Stimulated activated CD8-positive, alpha-beta memory T cell treated with anti-CD3 and anti-CD28 coated beads, Interleukin-4, amount 100 ng/mL, for 4 hours (primary cell): ENCODE results near the gene ELP6.

Experiments
- DNase-seq, 2 donors: peaks; one replicate each; pipeline ENCODE4 v3.0.0-alpha.2; 2020; ENCODE audit warnings: low read depth in 2 of 2, low spot score in 1 of 2

ELP6 gene, protein sequence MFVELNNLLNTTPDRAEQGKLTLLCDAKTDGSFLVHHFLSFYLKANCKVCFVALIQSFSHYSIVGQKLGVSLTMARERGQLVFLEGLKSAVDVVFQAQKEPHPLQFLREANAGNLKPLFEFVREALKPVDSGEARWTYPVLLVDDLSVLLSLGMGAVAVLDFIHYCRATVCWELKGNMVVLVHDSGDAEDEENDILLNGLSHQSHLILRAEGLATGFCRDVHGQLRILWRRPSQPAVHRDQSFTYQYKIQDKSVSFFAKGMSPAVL

DNA sequence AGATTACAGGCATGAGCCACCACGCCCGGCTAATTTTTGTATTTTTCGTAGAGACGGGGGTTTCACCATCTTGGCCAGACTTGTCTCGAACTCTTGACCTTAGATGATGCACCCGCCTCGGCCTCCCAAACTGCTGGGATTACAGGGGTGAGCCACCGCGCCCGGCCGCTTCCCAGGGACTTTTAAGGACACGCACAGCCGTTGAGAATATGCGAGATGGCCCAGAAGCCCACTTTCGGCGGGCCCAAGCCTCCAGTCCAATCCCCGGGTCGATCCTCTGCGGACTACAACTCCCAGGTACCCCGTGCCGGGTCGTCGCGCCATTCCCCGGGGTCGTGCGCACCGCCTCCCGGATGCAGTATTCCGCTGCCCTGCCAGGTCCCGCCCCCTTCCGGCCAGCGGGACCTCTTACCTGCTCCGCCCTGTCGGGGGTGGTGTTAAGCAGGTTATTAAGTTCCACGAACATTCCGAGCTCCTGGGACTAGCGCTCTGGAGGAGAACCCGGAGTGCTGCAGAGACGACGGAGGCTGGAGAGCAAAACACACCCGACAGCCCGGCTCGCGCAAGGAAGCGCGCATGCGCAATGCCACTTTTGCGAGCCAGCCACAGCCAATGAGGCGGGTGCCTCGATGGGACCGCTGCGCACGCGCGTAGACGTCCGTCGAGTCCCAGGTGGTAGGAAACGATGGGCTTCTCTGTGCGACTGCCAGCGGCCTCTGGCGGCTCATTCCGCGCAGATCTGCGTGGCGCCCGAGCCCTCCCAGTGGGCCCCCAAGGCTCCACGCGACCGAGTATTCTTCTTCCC lies at the start of gene ELP6:
Gene ELP6, minus strand, starts transcription at position 588 of the 805 bp plus-strand sequence. Its CDS starts 122 bp downstream, at position 466.
- DNase-seq = peak; percentile 93

DNA sequence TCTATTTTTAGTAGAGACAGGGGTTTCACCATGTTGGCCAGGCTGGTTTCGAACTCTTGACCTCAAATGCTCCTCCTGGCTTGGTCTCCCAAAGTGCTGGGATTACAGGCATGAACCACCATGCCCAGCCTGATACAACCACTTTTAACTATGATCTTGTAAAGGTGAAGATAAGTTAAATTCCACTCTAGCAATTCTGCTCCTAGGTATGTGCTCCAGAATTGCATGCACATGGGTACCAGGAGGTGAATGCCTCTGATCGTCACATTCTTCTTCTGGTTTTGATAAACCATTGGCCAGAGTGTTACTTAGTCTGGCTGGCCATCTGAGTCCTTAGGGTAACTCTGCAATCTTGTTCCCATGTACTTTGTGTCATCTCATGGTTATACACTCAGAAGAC lies 42.8 kb upstream of the ELP6 start:
- DNase-seq = no peak

DNA sequence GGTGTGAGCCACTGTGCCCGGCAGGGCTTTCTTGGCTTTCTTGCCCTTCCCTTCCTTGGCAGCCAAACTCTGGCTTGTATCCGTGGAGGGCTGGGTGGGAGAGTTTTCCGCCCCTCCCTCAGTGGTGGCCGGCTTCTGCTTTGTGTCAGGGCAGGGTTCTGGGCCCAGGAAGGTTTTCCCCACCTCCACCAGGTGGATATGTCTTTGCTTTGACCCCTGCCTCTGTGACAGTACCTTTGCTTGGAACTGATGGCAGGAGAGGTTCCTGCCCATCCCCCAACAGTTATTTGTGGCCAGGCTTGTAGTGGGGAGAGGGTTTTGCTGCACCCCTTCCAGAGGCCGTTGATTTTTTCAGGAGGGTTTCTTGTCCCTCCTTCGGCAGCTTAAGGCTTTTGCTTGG lies 40.8 kb upstream of the ELP6 start:
- DNase-seq = no peak

GRCh38 chr3:47553407-47553806 lies 39.9 kb upstream of the ELP6 start:
- no peak for DNase-seq

DNA sequence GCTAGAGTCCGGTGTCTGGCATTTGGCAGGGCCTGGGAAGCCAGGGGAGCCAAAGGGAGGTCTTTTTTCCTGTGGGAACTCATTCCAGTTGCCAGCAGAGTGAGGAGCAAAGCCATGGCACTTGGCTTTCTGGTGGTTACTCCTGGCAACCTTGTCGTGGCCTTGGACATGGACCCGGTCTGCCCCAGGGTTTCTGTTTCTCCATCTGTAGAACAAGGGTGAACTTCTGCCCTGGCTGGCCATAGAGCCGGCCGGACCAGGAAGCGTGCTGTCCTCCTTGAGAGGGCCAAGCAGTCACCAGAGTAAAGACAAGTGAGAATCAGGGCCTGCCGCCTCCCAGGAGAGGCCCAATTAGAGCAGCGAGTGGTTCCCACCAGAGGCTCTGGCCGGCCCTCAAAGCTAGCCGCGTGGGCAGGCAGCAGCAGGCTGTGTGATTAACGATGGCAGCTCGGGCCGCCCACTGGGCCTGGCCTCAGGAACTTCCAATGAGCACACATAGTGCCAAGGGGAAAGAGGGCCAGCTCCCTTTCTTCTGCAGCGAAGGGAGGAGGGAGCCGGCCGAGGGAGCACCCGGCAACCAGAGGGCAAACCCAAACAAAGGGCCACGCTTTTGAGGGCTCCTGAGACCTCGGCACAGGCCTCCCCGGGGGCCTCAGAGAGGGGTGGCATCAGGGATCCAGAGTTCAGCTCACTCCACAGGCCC lies 29.1 kb upstream of the ELP6 start:
- DNase-seq = no peak

DNA sequence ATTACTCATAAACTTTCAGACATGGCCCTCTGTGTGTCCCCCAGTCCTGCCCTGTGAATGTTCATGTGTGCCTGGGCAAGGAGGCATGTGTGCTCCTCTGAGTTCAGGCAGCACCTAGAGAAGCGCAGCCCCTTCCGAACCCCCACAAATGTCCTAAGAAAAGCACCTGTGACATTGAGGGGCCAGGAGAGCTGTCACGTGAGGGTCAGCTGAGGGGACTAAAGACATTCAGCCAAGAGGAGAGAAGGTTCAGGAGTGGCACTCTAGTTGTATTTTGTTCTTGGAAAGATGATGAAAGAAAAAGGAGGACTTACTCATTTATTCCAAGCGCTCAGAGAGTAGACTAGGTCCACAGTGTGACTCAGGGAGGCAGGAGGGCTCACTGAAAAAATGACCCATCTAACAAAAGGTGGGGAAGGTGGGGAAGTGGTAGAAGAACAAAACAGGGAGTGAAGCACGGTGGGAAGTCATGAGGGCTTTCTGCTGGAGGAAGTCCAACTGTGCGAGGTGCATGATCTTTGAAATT lies 28.1 kb upstream of the ELP6 start:
- no peak for DNase-seq

- DNase-seq = no peak
Observed at GRCh38 chr3:47540281-47540680, 26.8 kb upstream of the ELP6 start.

DNA sequence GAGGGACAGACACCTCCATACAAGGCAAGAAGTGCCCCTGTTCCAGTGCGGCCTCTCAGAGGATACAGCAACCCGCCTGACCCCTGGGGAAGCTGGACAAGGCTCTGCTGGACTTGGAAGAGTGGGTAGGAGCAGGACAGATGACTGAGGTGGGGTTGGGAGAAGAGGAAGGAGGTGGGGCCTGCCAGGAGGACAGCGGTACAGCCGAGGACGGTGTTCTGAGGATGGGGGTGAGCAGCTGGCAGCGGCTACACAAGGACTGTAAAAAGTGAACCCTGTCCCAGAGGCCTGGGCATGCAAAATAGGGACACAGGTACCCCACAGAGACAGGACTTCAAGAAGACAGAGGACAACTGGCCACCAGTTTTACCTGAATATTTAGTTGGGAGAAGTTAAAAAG lies 23.5 kb upstream of the ELP6 start:
- DNase-seq = no peak

- no peak for DNase-seq
Observed at GRCh38 chr3:47536221-47536891, 22.8 kb upstream of the ELP6 start.

- no peak for DNase-seq
Observed at GRCh38 chr3:47533996-47534454, 20.5 kb upstream of the ELP6 start.

DNA sequence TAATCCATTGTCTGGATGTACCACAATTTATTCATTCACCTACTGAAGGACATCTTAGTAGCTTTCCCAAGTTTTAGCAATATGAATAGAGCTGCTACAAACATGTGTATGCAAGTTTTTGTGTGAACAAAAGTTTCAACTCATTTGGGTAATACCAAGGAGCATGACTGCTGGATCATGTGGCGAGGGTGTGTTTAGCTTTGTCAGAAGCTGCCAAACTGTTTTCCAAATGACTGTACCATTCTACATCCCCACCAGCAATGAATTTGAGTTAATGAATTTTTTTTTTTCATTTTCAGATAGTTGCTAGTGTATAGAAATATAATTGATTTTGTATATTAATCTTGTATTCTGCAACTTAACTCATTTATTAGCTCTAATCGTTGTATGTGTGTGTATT lies 20.0 kb upstream of the ELP6 start:
- DNase-seq = no peak

- no peak for DNase-seq
Observed at GRCh38 chr3:47527952-47528725, 14.6 kb upstream of the ELP6 start.

DNA sequence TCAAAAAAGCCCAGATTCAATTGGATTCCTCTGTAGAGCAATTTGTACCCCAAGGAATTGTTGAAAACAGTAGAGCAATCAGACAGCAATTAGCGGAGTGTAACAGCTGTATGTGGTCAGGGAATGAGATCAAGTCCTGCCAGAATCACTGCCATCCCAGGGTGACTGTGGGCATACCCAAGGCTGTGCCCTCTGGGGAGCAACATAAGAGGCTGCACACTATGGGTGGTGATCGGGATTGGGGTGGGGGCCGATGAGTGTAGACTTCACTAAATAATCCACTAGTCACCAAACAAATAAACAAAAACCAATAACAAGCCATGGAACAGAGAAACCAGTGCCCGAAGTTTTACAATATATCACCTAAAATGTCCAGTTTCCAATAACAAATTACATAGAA lies 12.1 kb upstream of the ELP6 start:
- DNase-seq = no peak

DNA sequence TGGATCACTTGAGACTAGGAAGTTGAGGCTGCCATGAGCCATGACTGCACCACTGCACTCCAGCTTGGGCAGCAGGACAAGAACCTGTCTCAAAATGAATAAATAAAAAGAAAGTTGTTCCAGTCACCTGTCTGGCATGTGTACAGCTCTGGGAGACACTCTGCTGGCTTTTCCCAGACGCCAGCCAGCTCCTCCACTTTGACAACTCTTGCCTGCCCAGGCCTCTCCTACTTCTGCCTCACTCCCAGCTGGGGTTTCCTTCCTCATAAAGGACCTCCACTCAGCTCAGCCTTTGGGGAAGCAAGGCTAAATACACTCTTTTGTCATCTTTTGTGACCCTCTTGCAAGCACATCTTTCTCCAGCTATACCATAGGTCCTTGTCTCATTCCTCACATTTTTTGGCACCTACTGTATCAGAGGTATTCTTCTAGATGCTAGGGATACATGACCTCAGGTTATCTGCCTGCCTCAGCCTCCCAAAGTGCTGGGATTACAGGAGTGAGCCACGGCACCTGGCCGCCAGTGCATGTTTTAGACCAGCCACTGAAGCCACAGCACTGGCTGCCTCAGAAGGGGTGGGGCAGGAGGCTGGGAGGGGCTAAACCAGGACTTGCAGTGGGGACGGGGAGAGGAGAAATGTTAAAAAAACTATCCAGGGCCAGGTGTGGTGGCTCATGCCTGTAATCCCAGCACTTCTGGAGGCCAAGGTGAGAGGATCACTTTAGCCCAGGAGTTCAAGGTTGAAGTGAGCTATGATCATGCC lies 10.0 kb upstream of the ELP6 start:
- DNase-seq = no peak

GRCh38 chr3:47522082-47522987 lies 8.8 kb upstream of the ELP6 start:
- peak; percentile 34 to 43 for DNase-seq

DNA sequence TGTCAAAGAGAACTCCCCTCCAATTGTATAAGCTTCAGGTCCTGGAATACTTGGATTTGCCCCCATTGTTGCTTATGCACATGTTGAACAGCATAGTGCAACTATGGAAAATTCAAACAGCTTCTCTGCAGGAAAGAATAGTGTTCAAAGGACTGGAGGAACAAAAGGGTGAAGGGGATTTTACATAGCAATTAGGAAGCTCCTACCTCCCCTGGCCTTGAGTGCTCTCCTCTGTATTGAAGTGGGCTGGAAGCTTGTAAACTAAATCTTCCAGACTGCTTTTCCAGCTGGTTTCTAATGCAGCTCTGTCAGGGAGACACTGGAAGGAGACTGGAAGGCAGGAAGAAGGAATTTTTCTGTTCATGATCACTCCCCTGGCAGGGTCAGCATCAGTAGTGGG lies 7.2 kb upstream of the ELP6 start:
- no peak for DNase-seq

GRCh38 chr3:47517937-47518336 lies 4.4 kb upstream of the ELP6 start:
- DNase-seq = no peak

GRCh38 chr3:47515864-47516319 lies 2.4 kb upstream of the ELP6 start:
- DNase-seq = no peak

GRCh38 chr3:47515100-47515499 lies 1.6 kb upstream of the ELP6 start:
- DNase-seq = no peak
